ENCODE measurements around the gene ASPHD2.

ASPHD2 gene, protein sequence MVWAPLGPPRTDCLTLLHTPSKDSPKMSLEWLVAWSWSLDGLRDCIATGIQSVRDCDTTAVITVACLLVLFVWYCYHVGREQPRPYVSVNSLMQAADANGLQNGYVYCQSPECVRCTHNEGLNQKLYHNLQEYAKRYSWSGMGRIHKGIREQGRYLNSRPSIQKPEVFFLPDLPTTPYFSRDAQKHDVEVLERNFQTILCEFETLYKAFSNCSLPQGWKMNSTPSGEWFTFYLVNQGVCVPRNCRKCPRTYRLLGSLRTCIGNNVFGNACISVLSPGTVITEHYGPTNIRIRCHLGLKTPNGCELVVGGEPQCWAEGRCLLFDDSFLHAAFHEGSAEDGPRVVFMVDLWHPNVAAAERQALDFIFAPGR

DNA sequence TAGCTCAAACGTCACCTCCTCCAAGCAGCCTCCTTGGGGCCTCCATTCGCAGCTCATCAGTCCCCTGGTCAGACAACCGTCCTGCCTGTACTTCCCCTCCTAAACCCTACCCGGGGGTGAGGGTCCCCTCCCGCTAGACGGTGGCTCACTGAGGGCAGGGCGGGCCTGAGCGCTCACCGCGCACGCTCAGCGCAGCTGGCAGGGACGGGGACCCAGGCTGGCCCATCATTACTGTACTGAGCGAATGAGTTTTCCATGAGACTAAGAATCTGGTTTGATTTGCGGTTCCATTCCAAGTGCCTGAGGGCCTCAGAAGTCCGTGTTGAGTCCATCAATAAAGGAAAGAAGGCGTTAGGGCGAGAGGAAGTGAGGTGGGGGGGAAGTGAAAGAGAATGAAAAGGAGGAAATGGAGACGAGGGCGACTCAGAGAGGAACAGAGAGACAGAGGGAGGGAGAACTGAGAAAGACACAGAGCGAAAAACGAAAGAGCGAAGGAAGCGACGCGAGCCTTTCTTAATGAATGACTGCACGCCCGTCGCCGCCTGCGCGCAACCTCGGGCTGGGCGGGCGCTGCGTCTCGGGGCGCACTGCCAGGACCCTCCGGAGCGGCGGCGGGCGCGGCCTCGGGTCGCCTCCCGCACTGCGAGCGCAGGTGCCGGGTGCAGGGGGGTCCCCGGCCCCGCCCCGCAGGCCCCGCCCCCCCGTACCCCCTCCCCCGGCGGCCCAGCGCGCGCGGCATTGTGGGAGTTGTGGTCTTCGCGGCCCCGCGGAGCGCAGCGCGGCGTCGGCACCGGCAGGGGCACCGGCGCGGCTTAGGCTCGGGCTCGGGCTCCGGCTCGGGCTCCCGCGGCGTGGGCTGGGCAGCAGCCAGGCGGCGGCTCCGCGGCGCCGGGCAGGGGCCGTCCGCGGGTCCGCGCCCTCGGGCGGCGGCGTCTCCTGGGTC lies at the start of gene ASPHD2:
Gene ASPHD2 (plus strand): TSS at position 746 of the 943 bp plus-strand sequence. CDS start 4,356 bp downstream, outside the sequence.
- Histone ChIP-seq H3K4me3 (ENCODE audit: low read depth, low read length) (peak within 1 kb of the TSS; percentile 78), H3K27me3 (ENCODE audit: control insufficient read depth, insufficient read depth, low read length) (peaks cover 21% of the 10 kb centered on the region), H3K36me3 (ENCODE audit: control insufficient read depth, insufficient read depth, low read length) (peaks cover 2% of the 10 kb centered on the region; the same call in 1 of the 2 replicates), H3K27ac (ENCODE audit: low read depth, low read length) (no peak within 1 kb of the TSS), H3K4me1 (ENCODE audit: control insufficient read depth, insufficient read depth, low read length) (peaks cover 9% of the 10 kb centered on the region; the same call in 1 of the 2 replicates), H3K9ac (ENCODE audit: low read depth, low read length) (peak within 1 kb of the TSS; percentile 36), H3K9me3 (ENCODE audit: control insufficient read depth, insufficient read depth, low read length) (no peaks in the 10 kb centered on the region)

GRCh38 chr22:26380072-26380830 lies 48.8 kb upstream of the ASPHD2 start:
- Histone ChIP-seq H3K9me3 (ENCODE audit: control insufficient read depth, insufficient read depth, low read length) (no peaks in the 10 kb centered on the region), H3K36me3 (ENCODE audit: control insufficient read depth, insufficient read depth, low read length) (no peaks in the 10 kb centered on the region), H3K4me1 (ENCODE audit: control insufficient read depth, insufficient read depth, low read length) (peaks cover 4% of the 10 kb centered on the region; the same call in 1 of the 2 replicates), H3K27me3 (ENCODE audit: control insufficient read depth, insufficient read depth, low read length) (peaks cover 2% of the 10 kb centered on the region; the same call in 1 of the 2 replicates), H3K27ac (ENCODE audit: low read depth, low read length) (no peak overlapping the region), H3K4me3 (ENCODE audit: low read depth, low read length) (no peak overlapping the region), H3K9ac (ENCODE audit: low read depth, low read length) (no peak overlapping the region)

- Histone ChIP-seq H3K36me3 (ENCODE audit: control insufficient read depth, insufficient read depth, low read length) (no peaks in the 10 kb centered on the region), H3K27me3 (ENCODE audit: control insufficient read depth, insufficient read depth, low read length) (peaks cover 2% of the 10 kb centered on the region; the same call in 1 of the 2 replicates), H3K4me1 (ENCODE audit: control insufficient read depth, insufficient read depth, low read length) (peaks cover 4% of the 10 kb centered on the region; the same call in 1 of the 2 replicates), H3K4me3 (ENCODE audit: low read depth, low read length) (no peak overlapping the region), H3K9me3 (ENCODE audit: control insufficient read depth, insufficient read depth, low read length) (no peaks in the 10 kb centered on the region), H3K9ac (ENCODE audit: low read depth, low read length) (no peak overlapping the region), H3K27ac (ENCODE audit: low read depth, low read length) (no peak overlapping the region)
Measured at GRCh38 chr22:26382782-26383181, 46.3 kb upstream of the ASPHD2 start.

GRCh38 chr22:26383968-26384556 lies 45.0 kb upstream of the ASPHD2 start:
- peaks cover 4% of the 10 kb centered on the region; the same call in 1 of the 2 replicates for H3K4me1 ChIP-seq (ENCODE audit: control insufficient read depth, insufficient read depth, low read length)
- H3K27ac ChIP-seq (ENCODE audit: low read depth, low read length): no peak overlapping the region
- H3K9ac ChIP-seq (ENCODE audit: low read depth, low read length): no peak overlapping the region
- H3K36me3 ChIP-seq (ENCODE audit: control insufficient read depth, insufficient read depth, low read length): no peaks in the 10 kb centered on the region
- H3K9me3 ChIP-seq (ENCODE audit: control insufficient read depth, insufficient read depth, low read length): no peaks in the 10 kb centered on the region
- H3K4me3 ChIP-seq (ENCODE audit: low read depth, low read length): no peak overlapping the region
- peaks cover 2% of the 10 kb centered on the region; the same call in 1 of the 2 replicates for H3K27me3 ChIP-seq (ENCODE audit: control insufficient read depth, insufficient read depth, low read length)

- H3K9ac ChIP-seq (ENCODE audit: low read depth, low read length): no peak overlapping the region
- H3K27me3 ChIP-seq (ENCODE audit: control insufficient read depth, insufficient read depth, low read length): peaks cover 2% of the 10 kb centered on the region; the same call in 1 of the 2 replicates
- H3K27ac ChIP-seq (ENCODE audit: low read depth, low read length): no peak overlapping the region
- no peaks in the 10 kb centered on the region for H3K36me3 ChIP-seq (ENCODE audit: control insufficient read depth, insufficient read depth, low read length)
- peaks cover 4% of the 10 kb centered on the region; the same call in 1 of the 2 replicates for H3K4me1 ChIP-seq (ENCODE audit: control insufficient read depth, insufficient read depth, low read length)
- H3K9me3 ChIP-seq (ENCODE audit: control insufficient read depth, insufficient read depth, low read length): no peaks in the 10 kb centered on the region
- H3K4me3 ChIP-seq (ENCODE audit: low read depth, low read length): no peak overlapping the region
Measured at GRCh38 chr22:26385164-26385563, 43.9 kb upstream of the ASPHD2 start.

GRCh38 chr22:26389125-26389524 lies 39.9 kb upstream of the ASPHD2 start:
- no peak overlapping the region for H3K4me3 ChIP-seq (ENCODE audit: low read depth, low read length)
- H3K9ac ChIP-seq (ENCODE audit: low read depth, low read length): no peak overlapping the region
- no peaks in the 10 kb centered on the region for H3K36me3 ChIP-seq (ENCODE audit: control insufficient read depth, insufficient read depth, low read length)
- no peaks in the 10 kb centered on the region for H3K9me3 ChIP-seq (ENCODE audit: control insufficient read depth, insufficient read depth, low read length)
- H3K27ac ChIP-seq (ENCODE audit: low read depth, low read length): no peak overlapping the region
- peaks cover 4% of the 10 kb centered on the region; the same call in 1 of the 2 replicates for H3K4me1 ChIP-seq (ENCODE audit: control insufficient read depth, insufficient read depth, low read length)
- H3K27me3 ChIP-seq (ENCODE audit: control insufficient read depth, insufficient read depth, low read length): no peaks in the 10 kb centered on the region

- H3K9me3 ChIP-seq (ENCODE audit: control insufficient read depth, insufficient read depth, low read length): no peaks in the 10 kb centered on the region
- no peaks in the 10 kb centered on the region for H3K27me3 ChIP-seq (ENCODE audit: control insufficient read depth, insufficient read depth, low read length)
- H3K4me1 ChIP-seq (ENCODE audit: control insufficient read depth, insufficient read depth, low read length): peaks cover 9% of the 10 kb centered on the region
Measured at GRCh38 chr22:26391091-26391490, 38.0 kb upstream of the ASPHD2 start.

GRCh38 chr22:26391623-26392022 lies 37.4 kb upstream of the ASPHD2 start:
- Histone ChIP-seq H3K27me3 (ENCODE audit: control insufficient read depth, insufficient read depth, low read length) (no peaks in the 10 kb centered on the region), H3K27ac (ENCODE audit: low read depth, low read length) (no peak overlapping the region), H3K9me3 (ENCODE audit: control insufficient read depth, insufficient read depth, low read length) (no peaks in the 10 kb centered on the region), H3K36me3 (ENCODE audit: control insufficient read depth, insufficient read depth, low read length) (no peaks in the 10 kb centered on the region), H3K4me1 (ENCODE audit: control insufficient read depth, insufficient read depth, low read length) (peaks cover 9% of the 10 kb centered on the region), H3K9ac (ENCODE audit: low read depth, low read length) (no peak overlapping the region), H3K4me3 (ENCODE audit: low read depth, low read length) (no peak overlapping the region)

More at GRCh38 chr22:26391091-26391490, 38.0 kb upstream of the ASPHD2 start:
- Histone ChIP-seq H3K36me3 (ENCODE audit: control insufficient read depth, insufficient read depth, low read length) (no peaks in the 10 kb centered on the region), H3K4me3 (ENCODE audit: low read depth, low read length) (no peak overlapping the region), H3K9ac (ENCODE audit: low read depth, low read length) (no peak overlapping the region), H3K27ac (ENCODE audit: low read depth, low read length) (no peak overlapping the region)

DNA sequence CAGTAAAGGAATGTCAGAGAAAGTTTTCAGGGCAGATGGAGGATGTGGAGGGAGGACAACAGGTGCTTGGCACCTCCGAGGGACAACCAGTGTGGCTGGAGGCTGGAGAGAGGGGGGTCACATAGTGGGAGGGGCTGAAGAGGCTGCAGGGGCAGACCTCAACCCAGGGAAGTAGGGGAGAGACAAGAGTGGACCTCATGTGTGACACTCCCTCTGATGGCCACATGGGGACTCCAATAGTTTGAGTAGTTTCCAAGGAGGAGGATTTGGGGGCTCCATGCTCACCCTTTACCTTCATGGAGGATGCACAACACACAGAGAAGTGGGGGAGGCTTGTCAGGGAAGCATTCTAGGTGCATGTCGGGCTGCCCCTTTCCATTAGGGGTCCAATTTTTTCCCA lies 35.1 kb upstream of the ASPHD2 start:
- Histone ChIP-seq H3K36me3 (ENCODE audit: control insufficient read depth, insufficient read depth, low read length) (no peaks in the 10 kb centered on the region), H3K4me3 (ENCODE audit: low read depth, low read length) (no peak overlapping the region), H3K9me3 (ENCODE audit: control insufficient read depth, insufficient read depth, low read length) (no peaks in the 10 kb centered on the region), H3K27ac (ENCODE audit: low read depth, low read length) (peak overlapping the region; percentile 40), H3K9ac (ENCODE audit: low read depth, low read length) (no peak overlapping the region), H3K27me3 (ENCODE audit: control insufficient read depth, insufficient read depth, low read length) (no peaks in the 10 kb centered on the region), H3K4me1 (ENCODE audit: control insufficient read depth, insufficient read depth, low read length) (peaks cover 9% of the 10 kb centered on the region)

GRCh38 chr22:26394777-26395176 lies 34.3 kb upstream of the ASPHD2 start:
- Histone ChIP-seq H3K4me3 (ENCODE audit: low read depth, low read length) (no peak overlapping the region), H3K27me3 (ENCODE audit: control insufficient read depth, insufficient read depth, low read length) (no peaks in the 10 kb centered on the region), H3K27ac (ENCODE audit: low read depth, low read length) (peak overlapping the region; percentile 82), H3K4me1 (ENCODE audit: control insufficient read depth, insufficient read depth, low read length) (peaks cover 9% of the 10 kb centered on the region), H3K36me3 (ENCODE audit: control insufficient read depth, insufficient read depth, low read length) (no peaks in the 10 kb centered on the region), H3K9me3 (ENCODE audit: control insufficient read depth, insufficient read depth, low read length) (no peaks in the 10 kb centered on the region), H3K9ac (ENCODE audit: low read depth, low read length) (no peak overlapping the region)

All from HUES48 (cell line).